PC-3 (cell line): ENCODE measurements around the gene GRSF1. TPM values are rescaled to one million over a fixed set of nuclear protein-coding genes. Genes with fewer than 3 reads are reported as not detected.

ENCODE experiments used
- ATAC-seq: fragments of 200-7000 bp; cut with Tn5 transposase; 2 replicates; pipeline ENCODE4 v1.9.1; 2020; ENCODE audit warnings: mild to moderate bottlenecking, moderate library complexity
- BruUV-seq: library from RNA; stranded (reverse); fragments of 400-500 nt; replicated peaks from 2 replicates; lab custom pipeline; 2021; lab: Mats Ljungman, UMichigan
- CTCF ChIA-PET: fragments of 300-600 bp; sonication (Branson Sonifier 250); formaldehyde crosslinking; loops from one replicate; lab custom pipeline; 2022; ENCODE audit warnings: antibody characterized with exemption; lab: Charles Lee
- POLR2A ChIA-PET: fragments of 300-600 bp; sonication (Branson Sonifier 250); formaldehyde crosslinking; loops from one replicate; lab custom pipeline; 2022; ENCODE audit warnings: antibody characterized with exemption; ENCODE audit not compliant: unreplicated experiment; lab: Charles Lee
- DNase-seq: peaks from one replicate; pipeline ENCODE4 v3.0.0-alpha.2; 2015
- H2AFZ ChIP-seq: fragments of 300-600 bp; sonication (generic); 2 replicates; pipeline ENCODE4 v1.6.0; 2016; ENCODE audit warnings: antibody characterized with exemption, low read length
- H3F3A ChIP-seq: fragments of 300-600 bp; sonication (generic); one replicate; pipeline ENCODE4 v1.6.0; 2017; ENCODE audit warnings: antibody characterized with exemption, low read length, control low read depth, mild to moderate bottlenecking; ENCODE audit not compliant: unreplicated experiment
- H3K27ac ChIP-seq: fragments of 300-600 bp; sonication (generic); 2 replicates; pipeline ENCODE4 v1.5.1; 2016; ENCODE audit warnings: mild to moderate bottlenecking, low read length
- H3K27me3 ChIP-seq: fragments of 300-600 bp; sonication (generic); 2 replicates; pipeline ENCODE4 v1.6.1; 2016; ENCODE audit warnings: low read length, mixed read lengths
- H3K36me3 ChIP-seq: fragments of 300-600 bp; sonication (generic); 2 replicates; pipeline ENCODE4 v1.6.1; 2016; ENCODE audit warnings: low read depth, mixed run types, low read length, mixed read lengths
- H3K4me1 ChIP-seq: fragments of 300-600 bp; sonication (generic); 2 replicates; pipeline ENCODE4 v1.5.1; 2016; ENCODE audit warnings: low read length; ENCODE audit not compliant: insufficient read depth
- H3K4me2 ChIP-seq: fragments of 300-600 bp; sonication (generic); 2 replicates; pipeline ENCODE4 v1.6.0; 2016; ENCODE audit warnings: low read length
- H3K4me3 ChIP-seq: fragments of 300-600 bp; sonication (generic); 2 replicates; pipeline ENCODE4 v1.5.1; 2016; ENCODE audit warnings: mild to moderate bottlenecking, low read length, mixed read lengths
- H3K79me2 ChIP-seq: fragments of 300-600 bp; sonication (generic); 2 replicates; pipeline ENCODE4 v1.6.1; 2017; ENCODE audit warnings: low read length, mixed read lengths
- H3K9ac ChIP-seq: fragments of 300-600 bp; sonication (generic); 2 replicates; pipeline ENCODE4 v1.6.0; 2016; ENCODE audit warnings: mild to moderate bottlenecking, low read length
- H3K9me2 ChIP-seq: fragments of 300-600 bp; sonication (generic); replicated peaks from 2 replicates; pipeline ENCODE4 v1.6.1; 2016; ENCODE audit warnings: mixed run types, low read length, mixed read lengths
- H3K9me3 ChIP-seq: fragments of 300-600 bp; sonication (generic); 2 replicates; pipeline ENCODE4 v1.6.1; 2016; ENCODE audit warnings: low read length, mixed read lengths
- H4K20me1 ChIP-seq: fragments of 300-600 bp; sonication (generic); 2 replicates; pipeline ENCODE4 v1.6.1; 2016; ENCODE audit warnings: low read length, mixed read lengths
- EZH2 ChIP-seq: fragments of 300-600 bp; sonication (generic); IDR thresholded peaks from one replicate; pipeline ENCODE4 v1.6.1; 2017; ENCODE audit warnings: antibody characterized with exemption, mild to moderate bottlenecking, low read length; ENCODE audit not compliant: unreplicated experiment
- EZH2phosphoT487 ChIP-seq: fragments of 300-600 bp; sonication (generic); IDR thresholded peaks from 2 replicates; pipeline ENCODE4 v1.6.1; 2018; ENCODE audit warnings: mild to moderate bottlenecking, antibody characterized with exemption, low read length, borderline replicate concordance
- intact Hi-C: fragments of 100-400 bp; cut with micrococcal nuclease; formaldehyde crosslinking; loops from 2 replicates; pipeline ENCODE4 v1.9.0; 2023
- total RNA-seq: library from RNA; depleted of rRNA; stranded (reverse); fragments of >200 nt; gene quantifications from 2 replicates; pipeline ENCODE4 v1.2.3, GENCODE V29; 2014
- TF ChIP-seq, protein P1 (sequence below): fragments of 300-600 bp; sonication (generic); conservative IDR thresholded peaks from 2 replicates; pipeline ENCODE4 v1.5.1; 2017; ENCODE audit warnings: antibody characterized with exemption, low read depth, mild to moderate bottlenecking, low read length

The GRSF1 gene
- total RNA-seq, 1 experiment from 2014 or later, result 103 TPM

DNA sequence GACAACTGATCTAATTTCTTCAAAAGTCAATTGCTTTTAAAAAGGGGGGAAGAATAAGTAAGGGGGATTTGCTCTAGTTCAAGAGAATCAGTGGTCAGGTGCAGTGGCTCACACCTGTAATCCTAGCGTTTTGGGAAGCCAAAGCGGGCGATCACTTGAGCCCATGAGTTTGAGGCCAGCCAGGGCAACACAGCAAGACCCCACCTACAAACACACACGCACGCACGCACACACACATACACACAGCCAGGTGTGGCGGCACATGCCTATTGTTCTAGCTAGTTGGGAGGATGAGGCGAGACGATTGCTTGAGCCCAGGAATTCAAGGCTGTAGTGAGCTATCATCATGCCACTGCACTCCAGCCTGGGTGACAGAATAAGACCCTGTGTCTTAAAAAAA lies 9.6 kb downstream of the GRSF1 start:
- DNase-seq (no peak), ATAC-seq (no peak)
- Histone ChIP-seq H2AFZ (no peak overlapping the region), H3K36me3 (peaks cover 71% of the 10 kb centered on the region), H3K9ac (no peak overlapping the region), H4K20me1 (peaks cover 10% of the 10 kb centered on the region), H3K27ac (no peak overlapping the region), H3K79me2 (peaks cover 28% of the 10 kb centered on the region), H3K4me2 (no peak overlapping the region), H3K4me1 (0 out of 2 replicates have a peak, but pooled peaks cover 3% of the 10 kb centered on the region), H3F3A (no peaks in the 10 kb centered on the region), H3K9me2 (no peaks in the 10 kb centered on the region), H3K27me3 (no peaks in the 10 kb centered on the region), H3K9me3 (no peaks in the 10 kb centered on the region), H3K4me3 (no peak overlapping the region)
- ChIA-PET POLR2A (no interaction called here), CTCF (no interaction called here)
- TF ChIP-seq EZH2, result no peak
- no peak for TF ChIP-seq EZH2phosphoT487
- TF ChIP-seq, protein P1, sequence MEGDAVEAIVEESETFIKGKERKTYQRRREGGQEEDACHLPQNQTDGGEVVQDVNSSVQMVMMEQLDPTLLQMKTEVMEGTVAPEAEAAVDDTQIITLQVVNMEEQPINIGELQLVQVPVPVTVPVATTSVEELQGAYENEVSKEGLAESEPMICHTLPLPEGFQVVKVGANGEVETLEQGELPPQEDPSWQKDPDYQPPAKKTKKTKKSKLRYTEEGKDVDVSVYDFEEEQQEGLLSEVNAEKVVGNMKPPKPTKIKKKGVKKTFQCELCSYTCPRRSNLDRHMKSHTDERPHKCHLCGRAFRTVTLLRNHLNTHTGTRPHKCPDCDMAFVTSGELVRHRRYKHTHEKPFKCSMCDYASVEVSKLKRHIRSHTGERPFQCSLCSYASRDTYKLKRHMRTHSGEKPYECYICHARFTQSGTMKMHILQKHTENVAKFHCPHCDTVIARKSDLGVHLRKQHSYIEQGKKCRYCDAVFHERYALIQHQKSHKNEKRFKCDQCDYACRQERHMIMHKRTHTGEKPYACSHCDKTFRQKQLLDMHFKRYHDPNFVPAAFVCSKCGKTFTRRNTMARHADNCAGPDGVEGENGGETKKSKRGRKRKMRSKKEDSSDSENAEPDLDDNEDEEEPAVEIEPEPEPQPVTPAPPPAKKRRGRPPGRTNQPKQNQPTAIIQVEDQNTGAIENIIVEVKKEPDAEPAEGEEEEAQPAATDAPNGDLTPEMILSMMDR, result no peak
- intact Hi-C loops, result loop anchor here (10.0 kb wide), 1 partner anchor 95 kb away; no protein-coding TSS in a partner anchor
- BruUV-seq, result no TSS peak

DNA sequence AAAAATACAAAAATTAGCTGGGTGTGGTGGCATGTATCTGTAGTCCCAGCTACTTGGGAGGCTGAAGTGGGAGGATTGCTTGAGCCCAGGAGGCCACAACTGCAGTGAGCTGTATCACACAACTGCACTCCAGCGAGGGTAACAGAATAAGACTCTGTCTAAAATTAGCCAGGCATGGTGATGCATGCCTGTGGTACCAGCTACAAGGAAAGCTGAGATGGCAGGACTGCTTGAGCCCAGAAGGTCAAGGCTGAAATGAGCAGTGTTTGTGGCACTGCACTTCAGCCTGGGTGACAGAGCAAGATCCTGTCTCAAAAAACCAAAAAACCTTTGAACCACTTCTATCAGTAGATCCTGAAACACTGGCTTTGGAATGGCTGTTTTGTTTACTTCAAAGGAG lies 10.2 kb downstream of the GRSF1 start:
- peaks cover 72% of the 10 kb centered on the region for H3K36me3 ChIP-seq
- H3K4me3 ChIP-seq, result no peak overlapping the region
- ATAC-seq (no peak), DNase-seq (no peak)
- no peak overlapping the region for H3K4me2 ChIP-seq
- no peaks in the 10 kb centered on the region for H3K9me3 ChIP-seq
- H3F3A ChIP-seq, result no peaks in the 10 kb centered on the region
- ChIA-PET POLR2A (no interaction called here), CTCF (no interaction called here)
- no peaks in the 10 kb centered on the region for H3K27me3 ChIP-seq
- no peaks in the 10 kb centered on the region for H3K9me2 ChIP-seq
- no peak overlapping the region for H3K9ac ChIP-seq
- no peak overlapping the region for H3K27ac ChIP-seq
- peaks cover 10% of the 10 kb centered on the region for H4K20me1 ChIP-seq
- no TSS peak for BruUV-seq
- H3K4me1 ChIP-seq, result 0 out of 2 replicates have a peak, but pooled peaks cover 3% of the 10 kb centered on the region
- intact Hi-C loops, result no loop called here
- TF ChIP-seq, protein P1, result no peak
- no peak for TF ChIP-seq EZH2phosphoT487
- TF ChIP-seq EZH2, result no peak
- no peak overlapping the region for H2AFZ ChIP-seq
- peaks cover 22% of the 10 kb centered on the region for H3K79me2 ChIP-seq

DNA sequence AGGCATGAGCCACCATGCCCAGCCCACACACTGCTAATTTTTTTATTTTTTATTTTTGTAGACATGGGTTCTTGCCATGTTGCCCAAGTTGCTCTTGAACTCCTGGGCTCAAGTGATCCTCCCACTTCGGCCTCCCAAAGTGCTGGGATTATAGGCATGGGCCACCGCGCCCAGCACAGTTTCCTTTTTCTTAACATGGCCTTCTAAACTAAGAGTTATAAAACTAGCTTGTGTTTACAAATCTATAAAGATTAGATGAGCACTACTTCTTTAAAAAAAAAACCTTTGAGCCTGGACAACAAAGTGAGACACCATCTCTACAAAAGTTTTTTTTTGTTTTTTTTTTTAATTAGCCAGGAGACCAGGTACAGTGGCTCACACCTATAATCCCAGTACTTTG lies 10.7 kb downstream of the GRSF1 start:
- no TSS peak for BruUV-seq
- intact Hi-C loops, result no loop called here
- Histone ChIP-seq H2AFZ (no peak overlapping the region), H3K27ac (no peak overlapping the region), H3K4me1 (0 out of 2 replicates have a peak, but pooled peaks cover 3% of the 10 kb centered on the region), H3K9me3 (no peaks in the 10 kb centered on the region), H4K20me1 (peaks cover 10% of the 10 kb centered on the region), H3K79me2 (peaks cover 17% of the 10 kb centered on the region), H3F3A (no peaks in the 10 kb centered on the region), H3K9ac (no peak overlapping the region), H3K9me2 (no peaks in the 10 kb centered on the region), H3K27me3 (no peaks in the 10 kb centered on the region), H3K4me3 (no peak overlapping the region), H3K4me2 (no peak overlapping the region), H3K36me3 (peaks cover 72% of the 10 kb centered on the region)
- TF ChIP-seq EZH2phosphoT487 (no peak), EZH2 (no peak)
- TF ChIP-seq, protein P1, result no peak
- ATAC-seq (no peak), DNase-seq (no peak)
- POLR2A ChIA-PET, result no interaction called here
- CTCF ChIA-PET, result no interaction called here
